CD4-positive, alpha-beta T cell (primary cell): Measurements from ENCODE around the gene PRRC2B. TPM values are rescaled to one million over a fixed set of nuclear protein-coding genes. Genes with fewer than 3 reads are reported as not detected.

Experiments used
- ATAC-seq: fragments of 200-7000 bp; cut with Tn5 transposase; one replicate; pipeline ENCODE4 v1.10.0; 2022; ENCODE audit warnings: mild to moderate bottlenecking; ENCODE audit not compliant: poor library complexity
- CTCF ChIA-PET: fragments of 350-600 bp; sonication (Branson Sonifier 250); formaldehyde crosslinking; loops from one replicate; lab custom pipeline; 2021; ENCODE audit warnings: antibody characterized with exemption, inconsistent platforms; lab: Charles Lee
- POLR2A ChIA-PET: fragments of 350-600 bp; sonication (Branson Sonifier 250); formaldehyde crosslinking; loops from one replicate; lab custom pipeline; 2021; ENCODE audit warnings: antibody characterized with exemption, inconsistent platforms; lab: Charles Lee
- DNase-seq, 14 experiments: peaks; one replicate each; pipeline ENCODE4 v3.0.0-alpha.2; 2013 to 2020; ENCODE audit warnings: mixed read lengths in 2 of 14
- H3K27ac ChIP-seq, 2 donors: one replicate each; pipeline versions ENCODE4 v1.5.1 to v1.7.0; 2013; ENCODE audit warnings: low read length in 2 of 2, low read depth in 1 of 2, mild to moderate bottlenecking in 1 of 2
- H3K27me3 ChIP-seq, 2 experiments: 1 replicate in 1 of 2; 2 replicates in 1 of 2; pipeline versions ENCODE4 v1.6.1 to v1.7.0; 2013; ENCODE audit warnings: low read length in 2 of 2, control low read depth in 1 of 2, mild to moderate bottlenecking in 1 of 2, moderate library complexity in 1 of 2; ENCODE audit not compliant: insufficient read depth in 2 of 2, control insufficient read depth in 1 of 2
- H3K36me3 ChIP-seq: one replicate; pipeline ENCODE4 v1.6.1; 2013; ENCODE audit warnings: low read length, control low read depth; ENCODE audit not compliant: insufficient read depth
- H3K4me1 ChIP-seq: one replicate; pipeline ENCODE4 v1.6.1; 2013; ENCODE audit warnings: low read length, control low read depth; ENCODE audit not compliant: insufficient read depth
- H3K4me3 ChIP-seq: one replicate; pipeline ENCODE4 v1.5.1; 2013; ENCODE audit warnings: mild to moderate bottlenecking, low read length, moderate library complexity
- H3K9me3 ChIP-seq, 2 experiments: 1 replicate in 1 of 2; 2 replicates in 1 of 2; pipeline versions ENCODE4 v1.6.1 to v1.7.0; 2013; ENCODE audit warnings: low read length in 2 of 2, mild to moderate bottlenecking in 2 of 2, control low read depth in 1 of 2, moderate library complexity in 1 of 2; ENCODE audit not compliant: control insufficient read depth in 1 of 2, insufficient read depth in 1 of 2
- H3K27ac Mint-ChIP-seq: one replicate; pipeline ENCODE4 v1.8.0; 2020; ENCODE audit warnings: mixed read lengths
- H3K27me3 Mint-ChIP-seq: one replicate; pipeline ENCODE4 v1.8.0; 2021; ENCODE audit warnings: mixed read lengths
- H3K36me3 Mint-ChIP-seq: one replicate; pipeline ENCODE4 v1.8.0; 2021; ENCODE audit warnings: low read depth, mixed read lengths
- H3K4me1 Mint-ChIP-seq: one replicate; pipeline ENCODE4 v1.8.0; 2021; ENCODE audit warnings: low read depth, mixed read lengths
- H3K4me3 Mint-ChIP-seq: one replicate; pipeline ENCODE4 v1.8.0; 2020; ENCODE audit warnings: mild to moderate bottlenecking, mixed read lengths
- H3K9me3 Mint-ChIP-seq: one replicate; pipeline ENCODE4 v1.8.0; 2020; ENCODE audit warnings: mixed read lengths
- CTCF ChIP-seq: fragments of 200-600 bp; IDR thresholded peaks from one replicate; pipeline ENCODE4 v1.8.0; 2022; ENCODE audit warnings: antibody characterized with exemption, mild to moderate bottlenecking
- intact Hi-C, 2 experiments: fragments of 100-400 bp; cut with DNase I in 1 of 2; cut with micrococcal nuclease in 1 of 2; formaldehyde crosslinking; loops; one replicate each; pipeline versions ENCODE4 v1.15.1 to v1.9.0; 2023 to 2025; cut with DNase I, micrococcal nuclease
- total RNA-seq, 174 experiments: library from RNA in 2 of 174; stranded (reverse) in 2 of 174; gene quantifications; one replicate each; pipeline ENCODE4 v1.2.3 and lab custom pipeline; 2021 to 2026

The PRRC2B gene
- total RNA-seq, 2 experiments from 2014 or later = 256 to 268 TPM

GRCh38 chr9:131520503-131520902 lies 126.6 kb downstream of the PRRC2B start:
- Mint-ChIP-seq H3K27ac (no peak overlapping the region), H3K27me3 (no peaks in the 10 kb centered on the region), H3K9me3 (no peaks in the 10 kb centered on the region), H3K4me1 (no peaks in the 10 kb centered on the region), H3K36me3 (peaks cover 52% of the 10 kb centered on the region), H3K4me3 (no peak overlapping the region)
- Histone ChIP-seq H3K36me3 (peaks cover 94% of the 10 kb centered on the region), H3K4me1 (no peaks in the 10 kb centered on the region), H3K4me3 (no peak overlapping the region), H3K9me3 (no peaks in the 10 kb centered on the region), H3K27ac (no peak overlapping the region), H3K27me3 (no peaks in the 10 kb centered on the region)
- ATAC-seq (no peak), DNase-seq (no peak)
- no peak for TF ChIP-seq CTCF
- ChIA-PET POLR2A (interaction anchor here (0.7 kb wide), 1 partner anchor 63 kb away, joined by 3 read pairs; no protein-coding TSS in a partner anchor), CTCF (no interaction called here)
- intact Hi-C loops = no loop called here

GRCh38 chr9:131521203-131521602 lies 127.3 kb downstream of the PRRC2B start:
- no peaks in the 10 kb centered on the region for H3K27me3 Mint-ChIP-seq

GRCh38 chr9:131521822-131522221 lies 127.9 kb downstream of the PRRC2B start:
- no peak for TF ChIP-seq CTCF
- Histone ChIP-seq H3K27me3 (no peaks in the 10 kb centered on the region), H3K27ac (no peak overlapping the region), H3K4me3 (no peak overlapping the region), H3K4me1 (no peaks in the 10 kb centered on the region), H3K9me3 (no peaks in the 10 kb centered on the region), H3K36me3 (peaks cover 92% of the 10 kb centered on the region)
- Mint-ChIP-seq H3K36me3 (peaks cover 65% of the 10 kb centered on the region), H3K4me3 (no peak overlapping the region), H3K27me3 (no peaks in the 10 kb centered on the region), H3K4me1 (peaks cover 5% of the 10 kb centered on the region), H3K9me3 (no peaks in the 10 kb centered on the region), H3K27ac (no peak overlapping the region)
- POLR2A ChIA-PET = no interaction called here
- CTCF ChIA-PET = no interaction called here
- no peak for ATAC-seq
- intact Hi-C loops = no loop called here
- DNase-seq = no peak

More at GRCh38 chr9:131521203-131521602, 127.3 kb downstream of the PRRC2B start:
- intact Hi-C loops = no loop called here
- Histone ChIP-seq H3K27ac (no peak overlapping the region), H3K27me3 (no peaks in the 10 kb centered on the region), H3K36me3 (peaks cover 93% of the 10 kb centered on the region), H3K9me3 (no peaks in the 10 kb centered on the region), H3K4me1 (no peaks in the 10 kb centered on the region), H3K4me3 (no peak overlapping the region)
- ChIA-PET POLR2A (no interaction called here), CTCF (no interaction called here)
- ATAC-seq (no peak), DNase-seq (no peak)
- Mint-ChIP-seq H3K4me3 (no peak overlapping the region), H3K27ac (no peak overlapping the region), H3K4me1 (peaks cover under 1% of the 10 kb centered on the region), H3K9me3 (no peaks in the 10 kb centered on the region), H3K36me3 (peaks cover 59% of the 10 kb centered on the region)
- no peak for TF ChIP-seq CTCF
